Psoas muscle (tissue), 8 donors: ENCODE results near the gene ETV6. TPM values are rescaled to one million over a fixed set of nuclear protein-coding genes. Genes with fewer than 3 reads are reported as not detected.

Experiments used
- ATAC-seq, 4 donors: fragments of 200-7000 bp; cut with Tn5 transposase; one replicate each; pipeline ENCODE4 v1.9.1; 2020; ENCODE audit warnings: moderate library complexity in 3 of 4, mild to moderate bottlenecking in 2 of 4
- DNase-seq, 2 donors: peaks; one replicate each; pipeline ENCODE4 v3.0.0-alpha.2; 2020
- H3K27ac ChIP-seq: fragments of 200-600 bp; one replicate; pipeline ENCODE4 v1.8.0; 2022
- H3K27me3 ChIP-seq, 3 donors: fragments of 200-600 bp in 1 of 3; one replicate each; pipeline versions ENCODE4 v1.6.1 to v1.8.0; 2013 to 2022; ENCODE audit warnings: low read length in 2 of 3, mild to moderate bottlenecking in 2 of 3, moderate library complexity in 1 of 3; ENCODE audit not compliant: insufficient read depth in 3 of 3
- H3K36me3 ChIP-seq, 2 donors: fragments of 200-600 bp in 1 of 2; one replicate each; pipeline versions ENCODE4 v1.6.1 to v1.8.0; 2013 to 2022; ENCODE audit warnings: low read depth in 1 of 2, mild to moderate bottlenecking in 1 of 2, moderate library complexity in 1 of 2; ENCODE audit not compliant: insufficient read depth in 1 of 2
- H3K4me1 ChIP-seq: fragments of 200-600 bp; one replicate; pipeline ENCODE4 v1.8.0; 2022
- H3K4me3 ChIP-seq: fragments of 200-600 bp; one replicate; pipeline ENCODE4 v1.8.0; 2022; ENCODE audit warnings: mild to moderate bottlenecking
- H3K9me3 ChIP-seq: fragments of 200-600 bp; one replicate; pipeline ENCODE4 v1.8.0; 2022
- WGBS, 3 donors: extraction: QIAGEN DNeasy Blood & Tissue Kit; methylation state at CpG; one replicate each; pipeline versions ENCODE4 v1.1.6 to v1.1.7; 2013; 5-methylcytosine and 5-hydroxymethylcytosine counted together
- intact Hi-C, 2 donors: fragments of 100-400 bp; cut with DNase I; formaldehyde crosslinking; loops; one replicate each; pipeline versions ENCODE4 v1.11.0 to v1.14.2; 2022
- polyA plus RNA-seq, 3 donors: library from polyadenylated mRNA; stranded (reverse); fragments of 200-250 nt; gene quantifications; one replicate each; pipeline ENCODE4 v1.2.3, GENCODE V29; 2013
- total RNA-seq, 4 donors: library from RNA; stranded (reverse); fragmentation: NEBNext Ultra II Directional in 2 of 4; extraction: Animal tissue kit (Norgen Biotek cat#: 25700) in 2 of 4; gene quantifications; one replicate each; pipeline versions ENCODE4 v1.2.1 to v1.2.4, GENCODE V29; 2021 to 2023
- TF ChIP-seq, protein P1 (sequence below): fragments of 200-600 bp; IDR thresholded peaks from one replicate; pipeline ENCODE4 v1.8.0; 2022; ENCODE audit warnings: antibody characterized with exemption
- donor health status: healthy with polysubstance abuse.
- donor health status: DM: no; HTN: no; CAD: no; lungs with moderate emphysema.
- donor health status: Bipolar disorder and iron deficiency.
- donor health status: healthy.
- donor health status: DM: yes; HTN: yes; CAD: no.
- donor health status: DM: no; HTN: no; CAD: no.
- donor health status: DM: no; HTN: no; CAD: no.
- donor health status: DM: yes; HTN: yes; CAD: no.

The ETV6 gene
- total and polyA plus RNA-seq, 7 donors = 2.8 to 22.9 (median 4.9) TPM

DNA sequence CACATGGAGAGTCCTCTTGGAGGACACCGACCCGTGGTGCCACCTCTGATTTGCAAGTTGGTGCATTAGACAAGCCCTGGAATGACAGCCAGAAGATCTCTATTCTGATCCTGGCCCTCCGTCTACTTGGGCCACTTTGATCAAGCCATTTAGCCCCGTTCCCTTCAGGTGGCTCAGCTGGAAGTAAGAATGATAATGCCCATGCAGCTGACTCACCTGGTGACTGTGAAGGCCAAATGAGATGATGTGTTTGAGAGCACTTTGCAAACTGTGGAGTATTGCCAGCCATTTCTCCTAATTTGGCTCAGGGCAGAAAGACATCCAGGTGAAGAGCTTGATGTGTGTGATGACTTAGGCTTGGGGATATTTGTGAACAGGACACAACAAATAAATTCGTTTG is 165.9 kb downstream of the ETV6 start:
- TF ChIP-seq, protein P1, sequence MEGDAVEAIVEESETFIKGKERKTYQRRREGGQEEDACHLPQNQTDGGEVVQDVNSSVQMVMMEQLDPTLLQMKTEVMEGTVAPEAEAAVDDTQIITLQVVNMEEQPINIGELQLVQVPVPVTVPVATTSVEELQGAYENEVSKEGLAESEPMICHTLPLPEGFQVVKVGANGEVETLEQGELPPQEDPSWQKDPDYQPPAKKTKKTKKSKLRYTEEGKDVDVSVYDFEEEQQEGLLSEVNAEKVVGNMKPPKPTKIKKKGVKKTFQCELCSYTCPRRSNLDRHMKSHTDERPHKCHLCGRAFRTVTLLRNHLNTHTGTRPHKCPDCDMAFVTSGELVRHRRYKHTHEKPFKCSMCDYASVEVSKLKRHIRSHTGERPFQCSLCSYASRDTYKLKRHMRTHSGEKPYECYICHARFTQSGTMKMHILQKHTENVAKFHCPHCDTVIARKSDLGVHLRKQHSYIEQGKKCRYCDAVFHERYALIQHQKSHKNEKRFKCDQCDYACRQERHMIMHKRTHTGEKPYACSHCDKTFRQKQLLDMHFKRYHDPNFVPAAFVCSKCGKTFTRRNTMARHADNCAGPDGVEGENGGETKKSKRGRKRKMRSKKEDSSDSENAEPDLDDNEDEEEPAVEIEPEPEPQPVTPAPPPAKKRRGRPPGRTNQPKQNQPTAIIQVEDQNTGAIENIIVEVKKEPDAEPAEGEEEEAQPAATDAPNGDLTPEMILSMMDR = no peak
- Histone ChIP-seq H3K4me3 (no peak overlapping the region), H3K36me3 (no peaks in the 10 kb centered on the region), H3K27me3 (no peaks in the 10 kb centered on the region), H3K9me3 (no peaks in the 10 kb centered on the region), H3K27ac (no peak overlapping the region), H3K4me1 (peaks cover 28% of the 10 kb centered on the region)
- DNase-seq (no peak), ATAC-seq (no peak)
- intact Hi-C loops = no loop called here
- WGBS, 3 donors = 91 to 92% (median 91%) methylated on average over 5 of the region's 5 CpGs

DNA sequence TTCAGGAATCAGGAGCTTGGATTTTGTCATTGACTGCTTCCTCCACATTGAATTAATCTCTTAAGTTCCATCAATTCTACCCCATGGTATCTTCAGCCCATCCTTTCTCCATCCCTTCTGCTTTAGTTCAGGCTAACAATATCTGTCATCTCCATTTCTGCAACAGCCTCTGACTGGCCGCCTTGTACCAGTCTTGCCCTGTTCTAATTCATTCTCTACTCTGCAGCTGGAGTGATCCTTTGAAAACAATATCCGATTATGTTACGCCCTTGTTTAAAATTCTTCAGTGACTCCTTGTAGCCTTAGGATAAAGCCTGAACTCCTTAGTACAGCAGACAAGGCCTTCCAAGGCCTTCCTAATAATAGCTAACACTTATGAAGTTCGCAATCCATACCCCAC is 170.2 kb downstream of the ETV6 start:
- Histone ChIP-seq H3K4me3 (no peak overlapping the region), H3K9me3 (no peaks in the 10 kb centered on the region), H3K36me3 (no peaks in the 10 kb centered on the region), H3K27me3 (no peaks in the 10 kb centered on the region), H3K4me1 (no peaks in the 10 kb centered on the region), H3K27ac (no peak overlapping the region)
- DNase-seq = no peak
- intact Hi-C loops = no loop called here
- WGBS, 3 donors = 94 to 97% (median 96%) methylated on average over 4 of the region's 4 CpGs
- TF ChIP-seq, protein P1 = no peak
- ATAC-seq = no peak

DNA sequence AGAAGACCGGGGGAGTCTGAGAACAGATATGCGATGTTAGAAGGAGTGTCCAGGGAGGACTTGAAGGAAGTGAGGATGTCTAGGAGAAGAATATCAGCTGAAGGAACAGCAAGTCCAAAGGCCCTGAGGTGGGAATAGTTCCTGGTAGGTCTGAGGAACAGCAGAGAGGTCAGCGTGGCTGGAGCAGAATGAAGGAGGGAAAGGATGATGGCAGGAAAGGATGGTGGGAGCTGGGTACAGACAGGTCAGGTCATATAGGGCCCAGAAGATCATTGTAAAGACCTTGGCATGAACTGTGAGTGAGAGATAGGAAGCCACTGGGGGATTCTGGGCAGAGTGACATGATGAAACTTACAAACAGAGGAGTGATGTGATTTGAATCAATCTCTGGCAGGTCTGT is 171.0 kb downstream of the ETV6 start:
- TF ChIP-seq, protein P1 = no peak
- Histone ChIP-seq H3K27me3 (no peaks in the 10 kb centered on the region), H3K4me1 (no peaks in the 10 kb centered on the region), H3K9me3 (no peaks in the 10 kb centered on the region), H3K36me3 (no peaks in the 10 kb centered on the region), H3K4me3 (no peak overlapping the region), H3K27ac (no peak overlapping the region)
- intact Hi-C loops = no loop called here
- WGBS, 3 donors = 97 to 99% (median 99%) methylated on average over 3 of the region's 3 CpGs
- ATAC-seq = no peak
- no peak for DNase-seq

DNA sequence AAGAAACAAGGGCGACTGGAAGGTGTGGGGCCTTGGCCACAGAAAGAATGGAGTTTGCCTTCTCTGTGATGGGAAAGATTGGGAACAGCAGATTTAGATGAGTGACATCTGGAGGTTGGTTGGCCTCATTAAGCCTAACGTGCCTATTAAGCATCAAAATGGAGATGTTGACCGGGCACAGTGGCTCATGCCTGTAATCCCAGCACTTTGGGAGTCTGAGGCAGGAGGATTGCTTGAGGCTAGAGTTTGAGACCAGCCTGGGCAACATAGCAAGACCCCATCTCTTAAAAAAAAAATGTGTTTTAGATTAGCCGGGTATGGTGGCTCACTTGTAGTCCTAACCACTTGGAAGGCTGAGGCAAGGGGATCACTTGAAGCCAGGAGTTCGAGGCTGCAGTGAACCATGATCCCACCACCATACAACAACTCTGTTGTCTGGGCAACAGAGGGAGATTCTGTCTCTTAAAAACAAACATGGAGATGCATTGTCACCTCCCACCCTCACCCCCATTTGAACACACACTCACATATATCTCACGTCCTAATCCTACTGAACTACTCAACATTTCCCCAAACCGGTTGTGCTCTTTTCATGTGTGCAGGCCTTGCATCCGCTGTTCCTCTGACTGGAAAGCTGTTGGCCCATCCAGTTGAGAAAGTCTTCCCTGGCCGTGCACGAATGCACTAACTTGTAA is 172.1 kb downstream of the ETV6 start:
- Histone ChIP-seq H3K27me3 (no peaks in the 10 kb centered on the region), H3K4me3 (no peak overlapping the region), H3K9me3 (no peaks in the 10 kb centered on the region), H3K4me1 (no peaks in the 10 kb centered on the region), H3K36me3 (no peaks in the 10 kb centered on the region), H3K27ac (no peak overlapping the region)
- intact Hi-C loops = no loop called here
- TF ChIP-seq, protein P1 = no peak
- DNase-seq (no peak), ATAC-seq (no peak)
- 88 to 93% (median 90%) methylated on average over 10 of the region's 10 CpGs for WGBS, 3 donors
